Suppressor macrophage (primary cell): ENCODE measurements around the gene PIR.

Source experiments
- DNase-seq, 4 experiments: peaks; one replicate each; pipeline ENCODE4 v3.0.0-alpha.2; 2020 to 2022
- total RNA-seq, 17 experiments: gene quantifications; one replicate each; lab custom pipeline; 2026; ENCODE audit warnings: mixed read lengths in 6 of 17, inconsistent platforms in 3 of 17; lab: John Stamatoyannopoulos, UW

The PIR gene
- 6.8 to 27.1 (median 20.0) reads per million in 17 experiments for total RNA-seq

DNA sequence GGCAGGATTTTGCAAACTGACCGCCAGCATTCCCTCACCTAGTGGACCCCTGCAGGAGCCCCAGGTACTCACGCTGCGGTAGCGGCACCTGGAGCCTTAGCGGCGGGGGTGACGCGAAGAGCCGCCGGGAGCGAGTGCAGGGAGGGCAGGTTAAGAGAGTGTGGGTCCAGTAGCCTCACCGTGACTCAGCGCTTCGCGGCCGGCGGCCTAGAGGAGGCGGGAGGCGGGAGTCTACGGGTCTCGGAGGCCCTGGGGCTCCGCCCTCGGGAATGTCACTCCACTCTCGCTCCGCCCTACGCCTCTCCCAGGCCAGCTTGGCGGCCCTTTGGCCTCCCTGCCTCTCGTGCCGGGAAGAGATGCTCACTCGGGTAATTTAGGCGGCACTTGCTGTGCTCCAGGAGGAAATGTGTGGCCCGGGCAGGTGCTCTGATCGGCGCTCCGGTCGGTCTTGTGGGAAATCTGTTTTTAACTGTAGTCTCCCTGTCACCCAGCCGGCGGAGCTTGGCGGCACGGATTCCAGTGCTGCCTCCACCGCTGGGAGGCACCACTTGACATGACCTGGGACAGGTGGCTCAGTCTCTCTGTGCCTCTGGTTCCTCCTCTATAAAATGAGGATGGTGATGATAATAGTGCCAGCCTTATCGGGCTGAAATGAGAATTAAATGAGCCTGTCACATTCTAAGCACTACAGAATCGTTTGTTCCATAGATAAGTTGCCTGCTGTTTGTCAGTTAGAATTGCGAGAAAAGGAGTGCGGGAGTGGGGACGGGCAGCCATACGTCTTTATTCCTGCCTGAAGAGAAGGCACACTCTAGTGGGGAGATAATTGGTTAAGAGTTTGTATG, at the start of gene PIR:
Gene PIR, minus strand, starts transcription at position 216 of the 845 bp plus-strand sequence. CDS start 2,076 bp downstream, outside the sequence.
- peak; percentile 82 to 91 (median 87) for DNase-seq

DNA sequence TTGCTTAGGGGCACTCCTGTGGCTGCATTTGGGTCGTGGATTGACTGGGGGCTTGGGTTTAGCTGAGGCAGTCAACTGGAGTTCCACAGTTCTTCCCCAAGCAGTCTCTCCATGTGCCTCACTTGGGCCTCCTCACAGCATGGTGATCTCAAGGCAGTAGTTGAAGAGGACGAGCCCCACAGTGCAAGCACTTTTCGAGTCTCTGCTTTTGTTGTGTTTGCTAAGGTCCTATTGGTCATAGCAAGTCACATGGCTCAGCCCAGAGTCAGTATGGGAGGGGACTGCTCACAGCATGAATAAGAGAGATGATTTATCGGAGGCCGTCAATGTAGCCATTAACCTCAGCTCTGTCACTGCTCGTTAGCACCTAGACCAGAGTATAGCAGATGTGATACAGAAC, 37.2 kb upstream of the PIR start:
- DNase-seq = no peak

DNA sequence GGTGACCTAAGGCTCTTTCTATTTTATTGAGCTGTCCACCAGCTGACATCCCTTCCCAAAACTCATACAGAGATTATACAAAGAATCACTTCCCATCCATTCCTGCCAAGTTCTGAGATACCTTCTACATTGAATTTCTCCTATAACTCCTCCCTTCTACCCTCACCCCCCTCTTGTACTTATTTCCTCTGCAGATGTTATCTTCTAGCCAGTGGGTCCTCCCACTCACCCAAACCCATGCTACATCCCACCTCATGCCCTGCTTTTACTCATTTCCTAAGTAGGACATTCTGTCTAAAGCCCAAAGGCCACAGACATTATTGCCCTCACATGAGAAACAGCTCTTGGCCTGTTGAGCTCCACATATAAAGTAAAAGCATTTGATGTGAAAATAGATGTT, 36.0 kb upstream of the PIR start:
- peak in 1 of 4 experiments; percentile 1 for DNase-seq

DNA sequence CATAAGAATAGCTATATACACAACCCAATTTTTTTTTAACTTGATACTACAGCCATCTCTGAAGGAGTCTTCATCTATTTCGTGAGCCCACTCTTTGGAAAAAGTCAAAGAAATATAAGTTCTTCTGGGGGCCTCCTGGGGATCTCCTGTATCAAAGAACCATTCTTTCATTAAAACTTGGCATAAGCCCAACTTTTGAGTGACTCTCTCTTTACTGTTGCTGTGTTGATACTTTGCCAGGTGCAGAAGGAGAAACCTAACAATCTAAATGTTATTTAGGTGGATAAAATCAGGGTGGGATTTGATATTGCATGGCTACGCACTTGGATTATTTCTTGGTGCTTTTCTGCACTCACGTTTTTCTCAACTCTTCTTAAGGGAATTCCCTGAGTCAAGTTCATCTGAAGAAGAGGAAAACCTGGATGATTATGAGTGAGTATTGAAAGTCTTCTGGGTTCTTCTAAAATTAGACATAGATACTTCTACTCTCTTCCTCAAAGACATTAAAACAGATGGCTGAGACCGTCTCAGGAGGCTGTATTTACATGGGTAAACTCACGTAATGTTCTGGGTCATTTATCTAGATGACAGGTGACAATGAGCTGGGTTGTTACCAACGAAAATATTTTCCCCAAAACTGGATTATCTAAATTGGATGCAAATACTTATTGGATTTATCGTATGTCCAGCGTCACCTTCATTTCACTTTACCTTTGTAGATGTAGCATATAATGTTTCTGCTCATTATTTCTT, 32.7 kb upstream of the PIR start:
- no peak for DNase-seq

DNA sequence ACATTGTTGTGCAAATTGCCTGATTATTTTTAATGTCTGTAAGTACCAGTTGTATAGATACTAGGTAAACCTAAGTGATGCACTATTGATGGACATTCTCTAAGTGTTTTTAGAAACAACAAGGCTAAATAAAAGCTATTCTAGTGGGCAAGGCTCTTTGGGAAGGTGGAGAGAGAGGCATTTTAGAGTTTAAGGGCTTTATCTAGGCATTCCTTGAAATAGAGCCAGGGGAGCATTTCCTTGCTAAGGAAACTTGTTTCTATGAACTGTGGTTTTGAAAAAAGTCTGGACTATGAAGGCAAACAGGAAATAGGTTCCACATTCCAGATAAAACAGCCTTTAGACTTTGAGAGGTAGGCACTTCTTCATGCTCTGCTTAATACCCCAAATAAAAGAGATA, 31.3 kb upstream of the PIR start:
- no peak for DNase-seq

DNA sequence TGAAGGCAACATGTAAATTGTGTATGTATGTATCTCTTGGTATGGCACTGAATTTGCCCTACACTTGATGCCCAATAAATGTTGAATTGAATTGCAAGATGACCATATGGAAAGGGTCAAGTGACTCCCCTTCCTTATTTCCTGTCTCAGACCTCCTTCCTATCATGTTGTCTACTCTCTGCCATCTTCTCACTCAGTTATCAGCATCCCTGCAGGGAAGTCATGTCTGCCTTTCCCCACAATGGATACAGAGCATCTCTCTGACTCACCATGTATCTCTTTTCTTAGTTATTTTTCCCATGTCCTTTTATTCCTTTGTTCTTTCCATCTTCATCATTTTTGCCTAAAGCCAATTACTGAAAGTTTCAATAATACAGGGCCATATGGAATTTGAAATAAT, 30.0 kb upstream of the PIR start:
- DNase-seq = no peak

DNA sequence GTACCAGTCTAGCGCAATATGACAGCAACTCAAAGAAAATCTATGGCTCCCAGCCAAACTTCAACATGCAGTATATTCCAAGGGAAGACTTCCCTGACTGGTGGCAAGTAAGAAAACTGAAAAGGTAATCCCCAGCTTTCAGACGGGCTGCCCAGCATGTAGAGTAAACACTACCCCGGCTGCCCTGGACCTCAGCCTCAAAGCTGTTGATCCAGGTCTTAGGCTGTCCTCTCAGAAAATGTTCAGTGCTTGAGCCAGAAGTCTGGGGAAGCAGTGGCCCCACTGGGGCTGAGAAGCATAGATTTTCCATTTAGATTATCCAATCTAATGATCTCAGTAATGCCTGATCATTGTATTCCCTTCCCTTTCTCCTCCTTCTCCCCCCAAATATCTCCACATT, 29.3 kb upstream of the PIR start:
- no peak for DNase-seq

DNA sequence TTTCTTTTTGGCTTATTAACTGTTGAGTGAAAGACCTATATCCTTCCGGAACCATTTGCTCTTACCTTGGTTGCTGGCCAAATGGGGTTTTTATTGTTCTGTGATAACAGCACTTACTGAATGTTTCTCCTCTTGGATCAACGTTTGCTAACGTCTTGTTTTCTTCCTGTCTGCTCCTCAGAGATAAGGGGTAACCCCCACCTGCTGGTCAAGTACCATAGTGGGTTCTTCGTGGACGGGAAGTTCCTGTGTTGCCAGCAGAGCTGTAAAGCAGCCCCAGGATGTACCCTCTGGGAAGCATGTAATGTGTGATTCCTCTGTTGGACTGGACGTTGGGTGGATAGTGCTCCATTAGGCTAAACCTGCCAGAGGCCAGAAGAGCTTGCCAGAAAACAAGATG, 22.8 kb upstream of the PIR start:
- DNase-seq = no peak

DNA sequence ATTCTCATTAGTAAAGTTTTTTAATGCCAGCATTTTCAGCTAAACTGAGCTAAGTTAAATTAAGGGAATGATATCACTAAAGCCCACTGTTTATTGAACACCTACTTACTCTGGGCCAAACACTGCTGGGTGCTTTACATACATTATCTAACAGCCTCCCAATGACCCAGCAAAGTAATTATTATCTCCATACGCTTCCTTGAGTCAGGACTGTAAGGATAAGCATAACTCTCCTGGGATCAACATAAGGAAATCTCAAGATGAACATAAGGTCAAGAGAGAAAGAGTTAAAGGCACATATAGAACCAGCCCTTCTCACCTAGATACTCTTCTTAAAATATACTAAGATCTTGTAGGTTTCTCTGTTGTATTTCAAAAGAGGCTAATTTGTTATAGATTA, 21.1 kb upstream of the PIR start:
- no peak for DNase-seq

DNA sequence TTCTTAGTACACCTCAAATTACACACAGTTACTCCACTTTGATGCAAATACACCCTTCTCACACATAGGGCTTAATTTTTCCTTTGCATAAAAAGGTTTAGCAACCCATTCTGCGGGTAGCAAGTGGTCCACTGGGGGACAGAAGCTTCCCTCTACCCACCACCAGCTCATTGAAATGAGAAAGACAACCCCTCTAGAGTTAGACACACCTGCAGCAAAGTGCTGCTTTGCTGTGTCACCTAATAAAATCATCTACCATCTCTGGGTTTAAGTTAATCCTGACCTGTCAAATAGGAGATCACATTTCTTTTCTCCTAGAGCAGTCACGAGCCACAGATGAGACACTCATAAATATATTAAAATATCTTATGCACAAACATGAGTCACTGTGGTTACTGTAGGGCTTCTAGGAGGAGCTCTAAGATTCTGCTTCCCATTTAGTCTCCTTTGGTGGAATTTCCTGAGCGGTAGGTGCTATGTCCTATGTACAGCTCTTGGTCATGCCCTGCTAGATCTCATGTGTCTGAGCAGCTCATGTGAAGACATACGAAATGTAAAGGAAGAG, 19.4 kb upstream of the PIR start:
- peak in 3 of 4 experiments; percentile 2 to 28 (median 6) for DNase-seq

DNA sequence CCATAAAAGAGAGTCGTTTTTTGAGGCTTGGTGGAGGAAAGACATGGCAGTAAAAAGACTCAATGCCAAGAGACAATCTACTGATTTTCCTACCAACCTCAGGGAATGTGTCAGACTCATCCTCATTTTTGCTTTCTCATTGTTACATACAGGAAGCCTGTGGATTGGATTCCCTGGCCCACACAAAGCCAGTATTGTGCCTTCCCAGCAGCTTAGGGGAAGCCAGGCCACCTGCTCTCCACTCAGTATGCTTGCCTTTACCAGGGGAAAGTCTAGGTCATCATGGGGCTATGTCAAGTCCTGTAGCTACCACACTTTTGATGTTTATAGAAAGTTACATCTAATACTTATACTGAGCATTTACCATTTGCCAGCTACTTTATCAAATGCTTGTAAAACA, 18.4 kb upstream of the PIR start:
- peak in 2 of 4 experiments; percentile 1 to 3 for DNase-seq

DNA sequence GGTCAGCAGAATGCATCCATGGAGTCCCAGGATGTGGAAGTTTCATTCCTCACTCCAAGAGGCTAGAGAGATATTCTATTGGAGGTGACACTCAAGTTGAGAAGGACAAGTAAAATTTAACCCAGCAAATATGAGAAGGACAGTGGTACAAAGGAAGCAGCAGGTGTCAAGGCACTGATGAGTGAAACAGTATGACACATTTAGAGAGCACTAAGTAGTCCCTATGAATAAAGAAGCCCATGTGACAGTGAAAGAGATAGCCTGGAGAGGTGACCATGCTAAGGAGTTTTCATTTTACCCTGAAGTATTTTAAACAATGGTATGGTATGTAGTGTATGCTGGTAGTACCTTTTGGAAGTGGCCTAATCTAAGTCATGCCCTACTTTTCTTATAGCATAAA, 16.7 kb upstream of the PIR start:
- no peak for DNase-seq

DNA sequence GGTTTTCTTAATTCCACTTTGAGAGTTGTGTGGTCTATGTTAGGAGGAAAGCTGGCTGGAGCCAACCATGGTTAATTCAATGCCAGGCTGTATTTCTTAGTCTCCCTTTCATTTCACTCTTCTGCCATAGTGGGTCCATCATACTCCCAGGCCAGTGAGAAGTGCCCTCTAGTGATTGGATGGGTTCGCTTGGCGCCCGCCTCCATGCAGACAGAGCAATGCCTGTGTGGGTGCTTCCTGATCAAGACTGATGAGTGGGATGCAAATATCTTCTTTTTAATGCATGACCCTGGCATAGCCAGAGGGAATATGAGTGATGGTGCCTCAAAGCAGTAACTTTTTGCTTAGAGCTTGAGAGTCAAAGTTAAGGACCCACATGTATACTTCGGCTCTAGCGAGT, 13.9 kb upstream of the PIR start:
- DNase-seq = no peak

DNA sequence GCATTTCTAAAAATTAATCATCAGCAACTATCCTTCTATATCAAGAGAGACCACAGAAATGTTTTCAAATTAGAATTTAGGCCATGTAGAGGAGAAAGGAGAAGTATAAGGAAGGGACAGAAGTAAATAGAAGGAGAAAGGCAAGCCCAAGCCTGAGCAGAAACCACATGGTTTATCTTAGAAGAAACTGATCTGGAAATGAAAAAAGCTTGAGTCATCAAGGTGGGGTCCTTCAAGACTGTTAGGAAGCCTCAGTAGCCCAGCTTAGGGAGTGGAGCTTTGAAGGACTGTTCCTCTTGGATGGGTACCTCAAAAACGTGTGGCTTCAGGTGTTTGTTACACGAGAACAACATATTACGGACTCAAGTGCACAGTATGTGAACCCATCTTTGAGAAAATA, 12.0 kb upstream of the PIR start:
- DNase-seq = no peak

DNA sequence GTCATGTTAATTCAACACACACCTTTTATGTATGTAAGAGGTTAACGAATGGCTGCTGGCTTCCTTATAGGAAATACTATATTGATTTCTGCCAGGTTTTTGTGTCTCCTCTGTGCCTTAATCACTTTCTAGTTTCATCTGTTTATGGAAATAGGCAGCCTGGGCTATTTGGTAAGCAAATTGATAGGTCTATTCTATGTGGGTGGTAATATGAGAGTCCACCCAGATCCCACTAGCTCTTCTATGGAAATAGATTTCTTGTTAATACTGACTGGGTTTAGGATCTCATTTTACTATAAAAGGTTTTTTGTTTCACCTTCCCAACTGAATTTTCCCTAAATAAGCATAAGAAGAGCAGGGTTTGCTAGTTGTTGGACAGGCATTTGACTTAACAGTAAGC, 11.5 kb upstream of the PIR start:
- DNase-seq = no peak

DNA sequence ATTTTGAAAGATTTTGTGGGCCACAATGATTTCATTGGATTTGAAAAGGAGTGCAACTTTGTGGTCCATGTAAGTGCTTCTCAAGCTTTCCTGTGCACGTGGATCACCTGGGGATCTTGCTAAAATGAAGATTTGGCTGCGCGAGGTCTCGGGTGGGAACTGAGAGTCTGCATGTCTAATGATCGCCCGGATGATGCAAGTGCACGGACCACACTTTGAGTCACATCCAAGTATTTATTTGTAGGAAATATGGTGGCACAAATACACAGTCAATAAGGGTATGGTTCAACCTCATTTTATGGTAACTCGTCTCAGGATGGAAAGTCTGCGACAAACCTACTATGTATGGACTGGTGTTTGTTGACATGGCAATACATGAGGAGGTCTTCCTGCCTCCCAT, 8.4 kb upstream of the PIR start:
- DNase-seq = no peak

DNA sequence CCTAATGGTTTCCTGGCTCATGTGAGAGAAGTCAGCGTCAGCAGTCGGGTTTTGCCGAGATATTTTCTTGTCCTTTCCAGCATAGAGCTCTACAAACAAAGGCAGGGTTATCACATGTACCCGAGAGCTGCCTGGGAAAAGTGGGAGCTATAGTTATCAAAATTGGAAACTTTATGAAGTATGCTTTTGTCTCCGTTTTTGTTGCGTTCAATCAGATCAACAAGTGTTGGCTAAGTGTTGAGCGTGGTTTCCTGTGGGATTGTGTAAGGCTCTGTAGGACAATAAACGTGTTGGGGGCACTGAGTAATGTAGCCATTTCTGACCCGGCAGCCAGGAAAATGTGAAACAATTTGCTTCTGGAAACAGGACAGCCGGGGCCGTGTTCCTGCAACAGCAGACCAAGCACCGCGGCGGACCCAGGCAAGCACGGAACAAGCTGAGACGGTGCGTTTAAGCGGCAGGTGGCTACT, 7.4 kb upstream of the PIR start, which contains the start of gene BMX:
Gene BMX, plus strand, starts transcription at position 311 of the 470 bp plus-strand sequence. CDS start 7,547 bp downstream, outside the sequence.
- peak in 2 of 4 experiments; percentile 9 to 11 for DNase-seq

DNA sequence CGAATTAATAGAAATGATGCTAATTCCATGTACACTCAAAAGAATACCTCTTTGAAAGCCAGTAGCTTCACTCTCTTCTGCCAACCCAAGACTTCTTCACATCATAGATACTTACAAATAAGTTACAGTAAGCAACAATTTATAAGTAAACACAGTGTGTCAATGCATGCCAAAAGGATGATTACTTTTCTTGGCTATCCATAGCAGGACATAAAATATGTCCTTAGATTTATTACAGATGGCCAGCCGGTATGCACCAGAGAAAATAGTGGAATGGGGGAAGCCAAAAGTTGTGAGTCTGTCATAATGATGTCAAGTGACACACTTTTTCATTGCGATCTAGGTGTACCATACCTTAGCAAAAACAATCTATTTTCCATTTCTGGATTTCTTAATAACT, 6.8 kb upstream of the PIR start:
- DNase-seq = no peak

DNA sequence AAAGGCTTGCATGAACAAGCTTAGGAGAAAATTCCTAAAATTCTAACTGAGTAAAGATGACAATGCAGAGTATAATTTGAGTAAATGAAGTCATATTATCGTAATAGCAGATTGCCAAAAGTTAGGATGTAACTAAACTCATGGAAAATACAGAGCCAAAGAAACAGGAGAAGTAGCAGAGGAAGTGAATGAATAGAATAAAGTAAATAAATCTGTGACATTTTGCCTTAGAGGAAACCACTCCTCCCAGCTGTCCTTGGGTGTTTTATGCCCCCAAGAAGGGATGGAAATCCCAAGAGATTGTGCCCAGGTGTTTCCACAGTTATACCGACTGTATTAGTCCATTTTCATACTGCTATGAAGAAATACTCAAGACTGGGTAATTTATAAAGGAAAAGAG, 5.6 kb upstream of the PIR start:
- DNase-seq = no peak

DNA sequence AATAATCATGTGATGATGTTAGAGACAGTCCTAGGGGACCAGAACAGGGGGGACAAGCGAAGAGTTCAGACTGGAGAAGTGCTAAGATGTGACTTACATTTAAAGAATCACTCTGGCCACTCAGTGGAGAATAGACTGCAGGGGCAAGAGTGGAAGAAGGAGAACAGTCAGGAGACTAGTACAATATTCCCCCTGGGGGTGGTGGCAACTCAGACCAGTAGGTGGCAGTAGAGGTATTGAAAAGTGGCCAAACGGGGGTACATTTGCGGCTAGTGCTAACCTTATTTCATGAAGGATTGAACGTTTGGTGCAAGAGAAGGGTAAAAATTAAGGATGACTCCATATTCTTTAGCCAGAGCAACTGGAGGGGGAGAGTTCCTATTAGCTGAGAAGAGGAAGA, 4.7 kb upstream of the PIR start:
- peak; percentile 53 to 67 (median 60) for DNase-seq

DNA sequence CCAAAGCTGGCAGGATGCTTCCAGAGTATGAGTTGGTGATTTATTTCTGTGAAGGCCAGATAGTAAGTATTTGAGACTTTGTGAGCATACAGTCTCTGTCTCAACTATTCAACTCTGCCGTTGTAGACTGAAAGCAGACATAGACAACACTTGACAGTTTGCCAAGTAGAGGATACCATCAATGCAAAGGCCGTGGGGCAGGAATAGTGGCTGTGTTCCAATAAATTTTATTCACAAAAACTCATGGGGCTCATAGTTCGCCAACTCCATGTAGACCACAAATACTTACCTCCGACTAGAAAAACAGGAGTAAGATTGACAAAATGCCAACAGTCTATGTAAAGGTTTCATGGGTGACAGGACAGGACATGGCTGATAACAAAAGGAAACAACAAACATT, 3.7 kb upstream of the PIR start:
- no peak for DNase-seq

DNA sequence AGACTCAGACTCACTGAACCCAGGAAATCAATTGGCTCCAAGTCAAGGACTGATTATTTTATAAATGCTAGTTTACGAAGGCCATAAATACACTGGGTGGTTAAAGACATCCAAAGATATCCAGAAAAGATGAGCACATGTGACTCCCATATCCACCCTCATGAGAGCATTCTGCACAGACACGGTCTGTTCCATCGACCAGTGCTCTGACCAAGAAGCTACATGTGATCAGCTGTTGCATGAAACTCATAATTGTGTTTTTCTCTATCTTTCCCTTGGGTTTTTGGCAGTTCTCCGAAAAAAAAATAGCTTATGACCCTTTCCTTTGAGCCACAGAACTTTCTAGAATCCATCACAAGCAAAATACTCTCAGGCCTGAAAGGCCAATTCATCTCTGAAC, 2.7 kb upstream of the PIR start:
- DNase-seq = no peak

DNA sequence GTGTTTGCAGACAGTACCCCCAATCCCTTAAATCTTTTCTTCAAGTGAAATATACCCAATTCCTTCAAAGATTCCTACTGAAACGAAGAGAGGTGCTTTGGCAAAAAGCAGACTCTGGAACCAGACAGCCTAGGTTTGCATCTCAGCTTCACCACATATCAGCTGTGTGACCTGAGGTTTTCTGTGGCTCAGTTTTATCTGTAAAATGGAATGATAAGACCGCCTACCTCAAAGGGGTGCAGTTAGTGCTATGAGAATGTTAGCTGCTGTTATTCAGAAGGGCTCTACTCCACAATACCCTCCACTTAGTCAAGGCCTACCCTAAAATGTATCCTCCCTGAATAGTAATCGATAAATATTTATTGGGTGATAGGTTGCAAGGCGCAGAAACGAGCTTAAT, 664 bp downstream of the PIR start:
- DNase-seq = no peak
